MCF 10A (cell line): ENCODE results near the gene SLC4A3. TPM values are rescaled to one million over a fixed set of nuclear protein-coding genes. Genes with fewer than 3 reads are reported as not detected.

Experiments used
- BruUV-seq: library from RNA; stranded (reverse); fragments of 400-500 nt; replicated peaks from 2 replicates; lab custom pipeline; 2021; lab: Mats Ljungman, UMichigan
- CTCF ChIA-PET: fragments of 300-600 bp; sonication (Branson Sonifier 250); formaldehyde crosslinking; extraction: SDS; loops from one replicate; lab custom pipeline; 2021; ENCODE audit warnings: antibody characterized with exemption, inconsistent platforms; lab: Yijun Ruan, JAX
- POLR2A ChIA-PET: fragments of 300-600, 350-650 bp; sonication (Branson Sonifier 250); formaldehyde crosslinking; extraction: SDS; loops from one replicate; lab custom pipeline; 2020; ENCODE audit warnings: antibody characterized with exemption, inconsistent platforms; lab: Yijun Ruan, JAX
- DNase-seq: peaks from one replicate; pipeline ENCODE4 v3.0.0-alpha.2; 2018; ENCODE audit not compliant: unreplicated experiment
- H3K27ac Mint-ChIP-seq: one replicate; pipeline ENCODE4 v1.8.0; 2022; ENCODE audit warnings: mild to moderate bottlenecking, low read depth, mixed read lengths; ENCODE audit not compliant: unreplicated experiment
- H3K27me3 Mint-ChIP-seq: one replicate; pipeline ENCODE4 v1.8.0; 2022; ENCODE audit warnings: mixed read lengths; ENCODE audit not compliant: insufficient read depth, unreplicated experiment
- H3K36me3 Mint-ChIP-seq: one replicate; pipeline ENCODE4 v1.8.0; 2022; ENCODE audit warnings: mild to moderate bottlenecking, moderate library complexity, mixed read lengths; ENCODE audit not compliant: insufficient read depth, unreplicated experiment
- H3K4me1 Mint-ChIP-seq: one replicate; pipeline ENCODE4 v1.8.0; 2022; ENCODE audit warnings: mixed read lengths; ENCODE audit not compliant: insufficient read depth, unreplicated experiment
- H3K4me3 Mint-ChIP-seq: one replicate; pipeline ENCODE4 v1.8.0; 2022; ENCODE audit warnings: mild to moderate bottlenecking, moderate library complexity, mixed read lengths; ENCODE audit not compliant: unreplicated experiment
- H3K9me3 Mint-ChIP-seq: one replicate; pipeline ENCODE4 v1.8.0; 2022; ENCODE audit warnings: mixed read lengths; ENCODE audit not compliant: unreplicated experiment
- intact Hi-C: fragments of 100-400 bp; cut with micrococcal nuclease; formaldehyde crosslinking; loops from 2 replicates; pipeline ENCODE4 v1.14.1; 2022
- total RNA-seq: library from RNA; stranded (reverse); gene quantifications from 2 replicates; pipeline ENCODE4 v1.2.3, GENCODE V29; 2022
- TF ChIP-seq, protein P1 (sequence below): fragments of 200-600 bp; IDR thresholded peaks from one replicate; pipeline ENCODE4 v1.8.0; 2022; ENCODE audit warnings: antibody characterized with exemption, mild to moderate bottlenecking; ENCODE audit not compliant: unreplicated experiment

SLC4A3 gene
- total RNA-seq, 1 experiment from 2014 or later: 4.7 TPM

DNA sequence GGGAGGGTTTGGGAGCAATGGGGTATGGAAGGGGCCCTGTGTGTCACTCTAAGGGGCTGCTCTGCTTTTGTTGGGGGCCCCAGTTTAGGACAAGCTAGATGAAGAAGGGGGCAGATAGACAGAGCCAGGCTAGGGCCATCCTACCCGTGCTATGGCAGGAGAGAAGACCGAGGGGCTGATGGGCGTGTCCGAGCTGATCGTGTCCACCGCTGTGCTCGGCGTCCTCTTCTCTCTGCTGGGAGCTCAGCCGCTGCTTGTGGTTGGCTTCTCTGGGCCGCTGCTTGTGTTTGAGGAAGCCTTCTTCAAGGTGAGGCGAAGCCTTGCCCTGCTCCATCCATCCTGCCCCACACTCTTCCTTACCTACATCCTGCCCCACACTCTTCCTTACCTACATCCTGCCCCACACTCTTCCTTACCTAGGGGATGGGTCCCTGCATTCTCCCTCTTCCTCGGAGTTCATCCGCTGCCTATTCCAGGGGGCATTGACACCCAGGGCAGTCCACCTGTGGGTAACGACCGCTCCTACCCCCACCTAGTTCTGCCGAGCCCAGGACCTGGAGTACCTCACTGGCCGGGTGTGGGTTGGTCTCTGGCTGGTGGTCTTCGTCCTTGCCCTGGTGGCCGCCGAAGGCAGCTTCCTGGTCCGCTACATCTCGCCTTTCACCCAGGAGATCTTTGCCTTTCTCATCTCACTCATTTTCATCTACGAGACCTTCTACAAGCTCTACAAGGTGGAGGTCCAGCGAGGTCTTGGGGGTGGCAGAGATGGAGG is 8.9 kb downstream of the SLC4A3 start:
- ChIA-PET CTCF (interaction anchor here (0.6 to 12.6 kb wide), 4 partner anchors 9 to 76 kb away, joined by 3 to 220 read pairs (median 4); no protein-coding TSS in a partner anchor), POLR2A (interaction anchor here (0.7 kb wide), 1 partner anchor 24 kb away, joined by 3 read pairs; no protein-coding TSS in a partner anchor)
- Mint-ChIP-seq H3K27ac (no peak overlapping the region), H3K9me3 (no peaks in the 10 kb centered on the region), H3K4me1 (no peaks in the 10 kb centered on the region), H3K4me3 (no peak overlapping the region), H3K36me3 (peaks cover 5% of the 10 kb centered on the region), H3K27me3 (no peaks in the 10 kb centered on the region)
- TF ChIP-seq, protein P1, sequence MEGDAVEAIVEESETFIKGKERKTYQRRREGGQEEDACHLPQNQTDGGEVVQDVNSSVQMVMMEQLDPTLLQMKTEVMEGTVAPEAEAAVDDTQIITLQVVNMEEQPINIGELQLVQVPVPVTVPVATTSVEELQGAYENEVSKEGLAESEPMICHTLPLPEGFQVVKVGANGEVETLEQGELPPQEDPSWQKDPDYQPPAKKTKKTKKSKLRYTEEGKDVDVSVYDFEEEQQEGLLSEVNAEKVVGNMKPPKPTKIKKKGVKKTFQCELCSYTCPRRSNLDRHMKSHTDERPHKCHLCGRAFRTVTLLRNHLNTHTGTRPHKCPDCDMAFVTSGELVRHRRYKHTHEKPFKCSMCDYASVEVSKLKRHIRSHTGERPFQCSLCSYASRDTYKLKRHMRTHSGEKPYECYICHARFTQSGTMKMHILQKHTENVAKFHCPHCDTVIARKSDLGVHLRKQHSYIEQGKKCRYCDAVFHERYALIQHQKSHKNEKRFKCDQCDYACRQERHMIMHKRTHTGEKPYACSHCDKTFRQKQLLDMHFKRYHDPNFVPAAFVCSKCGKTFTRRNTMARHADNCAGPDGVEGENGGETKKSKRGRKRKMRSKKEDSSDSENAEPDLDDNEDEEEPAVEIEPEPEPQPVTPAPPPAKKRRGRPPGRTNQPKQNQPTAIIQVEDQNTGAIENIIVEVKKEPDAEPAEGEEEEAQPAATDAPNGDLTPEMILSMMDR: no peak
- no TSS peak for BruUV-seq
- intact Hi-C loops: no loop called here
- DNase-seq: no peak

DNA sequence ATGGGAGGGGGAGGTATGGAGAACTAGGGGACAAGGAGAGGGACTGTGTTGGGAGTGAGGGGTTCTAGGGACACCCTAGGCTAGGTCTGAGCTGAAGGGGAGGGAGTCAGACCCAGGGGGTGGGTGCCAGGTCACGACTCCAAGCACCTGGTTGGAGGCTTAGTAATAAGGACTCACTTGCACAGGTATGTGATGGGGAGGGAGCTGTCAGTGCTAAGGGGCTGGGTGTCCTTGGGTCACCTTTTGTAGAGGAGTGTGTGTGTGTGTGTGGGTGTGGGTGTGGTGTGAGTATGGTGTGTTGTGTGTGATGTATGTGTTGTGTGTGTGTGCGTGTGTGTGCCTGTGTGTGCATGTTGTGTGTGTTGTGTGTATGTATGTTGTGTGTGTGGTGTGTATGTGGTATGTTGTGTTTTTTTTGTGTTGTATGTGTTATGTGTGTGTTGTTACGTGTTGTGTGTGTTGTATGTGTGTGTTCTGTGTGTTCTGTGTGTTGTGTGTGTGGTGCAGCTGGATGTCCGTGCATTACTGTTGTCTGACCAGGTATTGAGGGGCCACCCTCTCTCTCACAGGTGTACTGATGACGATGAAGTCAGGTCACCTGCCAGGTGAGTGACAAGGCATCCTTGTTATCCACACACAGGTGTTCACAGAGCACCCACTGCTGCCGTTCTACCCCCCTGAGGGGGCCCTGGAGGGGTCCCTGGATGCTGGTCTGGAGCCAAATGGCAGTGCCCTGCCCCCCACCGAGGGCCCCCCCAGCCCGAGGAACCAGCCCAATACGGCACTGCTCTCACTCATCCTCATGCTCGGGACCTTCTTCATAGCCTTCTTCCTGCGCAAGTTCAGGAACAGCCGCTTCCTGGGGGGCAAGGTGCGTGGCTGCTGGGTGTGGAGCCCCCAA is 9.8 kb downstream of the SLC4A3 start:
- Mint-ChIP-seq H3K4me3 (no peak overlapping the region), H3K4me1 (no peaks in the 10 kb centered on the region), H3K36me3 (peaks cover 5% of the 10 kb centered on the region), H3K27me3 (no peaks in the 10 kb centered on the region), H3K27ac (no peak overlapping the region), H3K9me3 (no peaks in the 10 kb centered on the region)
- DNase-seq: no peak
- ChIA-PET CTCF (interaction anchor here (0.8 to 12.6 kb wide), 4 partner anchors 8 to 96 kb away, joined by 3 to 220 read pairs (median 5); no protein-coding TSS in a partner anchor), POLR2A (interaction anchor here (1.0 kb wide), 1 partner anchor 52 kb away, joined by 3 read pairs; no protein-coding TSS in a partner anchor)
- intact Hi-C loops: no loop called here
- BruUV-seq: no TSS peak
- TF ChIP-seq, protein P1: no peak

DNA sequence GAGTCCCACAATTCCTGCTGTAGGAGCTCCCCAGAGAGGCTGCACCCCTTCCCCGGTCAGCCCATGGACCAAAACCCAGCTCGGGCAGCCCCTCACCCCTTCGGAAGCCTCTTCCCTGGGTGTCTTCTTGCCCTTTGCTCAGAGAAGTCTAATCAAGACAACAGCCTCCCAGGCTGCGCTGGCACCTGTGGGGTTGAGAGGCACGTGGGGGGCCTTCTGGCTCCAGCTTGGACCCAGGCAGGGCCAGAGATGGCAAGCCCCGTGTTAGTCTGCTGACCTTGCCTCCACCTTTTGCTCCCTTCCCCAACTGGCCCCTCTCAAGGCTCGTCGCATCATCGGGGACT is 10.4 kb downstream of the SLC4A3 start:
- DNase-seq: no peak
- no peaks in the 10 kb centered on the region for H3K4me1 Mint-ChIP-seq
- H3K36me3 Mint-ChIP-seq: no peaks in the 10 kb centered on the region
- CTCF ChIA-PET: interaction anchor here (1.8 to 12.6 kb wide), 3 partner anchors 49 to 97 kb away, joined by 6 to 220 read pairs (median 11); no protein-coding TSS in a partner anchor
- POLR2A ChIA-PET: interaction anchor here (1.0 kb wide), 2 partner anchors 51 to 250 kb away, joined by 3 to 4 read pairs; partner anchors contain the start of gene DNPEP
- H3K27me3 Mint-ChIP-seq: no peaks in the 10 kb centered on the region
- H3K27ac Mint-ChIP-seq: no peak overlapping the region
- BruUV-seq: no TSS peak
- intact Hi-C loops: no loop called here
- TF ChIP-seq, protein P1: no peak
- H3K9me3 Mint-ChIP-seq: no peaks in the 10 kb centered on the region
- no peak overlapping the region for H3K4me3 Mint-ChIP-seq
